GM23338 (cell line): ENCODE measurements around the gene PIK3C2G. TPM values are rescaled to one million over a fixed set of nuclear protein-coding genes. Genes with fewer than 3 reads are reported as not detected.

Experiments
- ATAC-seq: fragments of 200-7000 bp; cut with Tn5 transposase; 3 replicates; pipeline ENCODE4 v1.9.1; 2020
- DNase-seq: peaks from one replicate; pipeline ENCODE4 v3.0.0-alpha.2; 2015; ENCODE audit warnings: low spot score
- H2AFZ ChIP-seq: fragments of 200-600 bp; sonication (generic); 2 replicates; pipeline ENCODE4 v1.8.0; 2016; ENCODE audit warnings: antibody characterized with exemption, mild to moderate bottlenecking, moderate library complexity
- H3F3A ChIP-seq: fragments of 200-600 bp; sonication (generic); replicated peaks from 2 replicates; pipeline ENCODE4 v1.8.0; 2017; ENCODE audit warnings: antibody characterized with exemption, mixed run types, low read depth
- H3K27ac ChIP-seq: fragments of 200-600 bp; sonication (generic); 2 replicates; pipeline ENCODE4 v1.6.1; 2016; ENCODE audit warnings: low read depth
- H3K27me3 ChIP-seq: fragments of 200-600 bp; sonication (generic); 2 replicates; pipeline ENCODE4 v1.8.0; 2016; ENCODE audit warnings: mild to moderate bottlenecking, mixed run types, moderate library complexity; ENCODE audit not compliant: insufficient read depth
- H3K36me3 ChIP-seq: fragments of 200-600 bp; sonication (generic); 2 replicates; pipeline ENCODE4 v1.8.0; 2016; ENCODE audit warnings: mild to moderate bottlenecking; ENCODE audit not compliant: insufficient read depth
- H3K4me1 ChIP-seq: fragments of 200-600 bp; sonication (generic); 2 replicates; pipeline ENCODE4 v1.8.0; 2016; ENCODE audit warnings: mild to moderate bottlenecking, moderate library complexity; ENCODE audit not compliant: insufficient read depth
- H3K4me2 ChIP-seq: fragments of 200-600 bp; sonication (generic); 2 replicates; pipeline ENCODE4 v1.7.1; 2017; ENCODE audit warnings: mixed run types
- H3K4me3 ChIP-seq: fragments of 200-600 bp; sonication (generic); 2 replicates; pipeline ENCODE4 v1.6.1; 2016; ENCODE audit warnings: mixed run types
- H3K79me2 ChIP-seq: fragments of 200-600 bp; sonication (generic); replicated peaks from 2 replicates; pipeline ENCODE4 v1.8.0; 2017; ENCODE audit warnings: mild to moderate bottlenecking; ENCODE audit not compliant: insufficient read depth
- H3K9me2 ChIP-seq: fragments of 200-600 bp; sonication (generic); 2 replicates; pipeline ENCODE4 v1.8.0; 2017; ENCODE audit not compliant: insufficient read depth
- H4K20me1 ChIP-seq: fragments of 200-600 bp; sonication (generic); replicated peaks from 2 replicates; pipeline ENCODE4 v1.8.0; 2017; ENCODE audit warnings: mild to moderate bottlenecking; ENCODE audit not compliant: insufficient read depth
- H3K27ac Mint-ChIP-seq: 2 replicates; pipeline ENCODE4 v1.8.0; 2020; ENCODE audit warnings: inconsistent platforms, mild to moderate bottlenecking, moderate library complexity, mixed read lengths
- H3K27me3 Mint-ChIP-seq: 3 replicates; pipeline ENCODE4 v1.8.0; 2022; ENCODE audit warnings: low read depth, mild to moderate bottlenecking, moderate library complexity, mixed read lengths, inconsistent platforms; ENCODE audit not compliant: insufficient read depth, poor library complexity
- H3K36me3 Mint-ChIP-seq: 3 replicates; pipeline ENCODE4 v1.8.0; 2021; ENCODE audit warnings: low read depth, mild to moderate bottlenecking, inconsistent platforms, moderate library complexity, mixed read lengths
- H3K4me1 Mint-ChIP-seq: 3 replicates; pipeline ENCODE4 v1.8.0; 2020; ENCODE audit warnings: mild to moderate bottlenecking, inconsistent platforms, mixed read lengths
- H3K4me3 Mint-ChIP-seq: 3 replicates; pipeline ENCODE4 v1.8.0; 2021; ENCODE audit warnings: moderate library complexity, mild to moderate bottlenecking, inconsistent platforms, mixed read lengths
- H3K9me3 Mint-ChIP-seq: 3 replicates; pipeline ENCODE4 v1.8.0; 2020; ENCODE audit warnings: moderate library complexity, mild to moderate bottlenecking, inconsistent platforms, mixed read lengths
- CREB1 ChIP-seq: fragments of 250-450 bp; sonication (Bioruptor Pico); IDR thresholded peaks from 2 replicates; pipeline ENCODE4 v1.5.0; 2020; ENCODE audit warnings: low read depth, mild to moderate bottlenecking, moderate library complexity
- EZH2 ChIP-seq: fragments of 200-600 bp; sonication (generic); IDR thresholded peaks from one replicate; pipeline ENCODE4 v1.8.0; 2017; ENCODE audit warnings: antibody characterized with exemption, mild to moderate bottlenecking, low read depth; ENCODE audit not compliant: unreplicated experiment
- EZH2phosphoT487 ChIP-seq: fragments of 200-600 bp; sonication (generic); IDR thresholded peaks from one replicate; pipeline ENCODE4 v1.8.1; 2018; ENCODE audit warnings: antibody characterized with exemption; ENCODE audit not compliant: unreplicated experiment
- JUNB ChIP-seq: IDR thresholded peaks from one replicate; pipeline ENCODE4 v1.6.1; 2016; ENCODE audit warnings: antibody characterized with exemption; ENCODE audit not compliant: unreplicated experiment
- NANOG ChIP-seq: IDR thresholded peaks from 2 replicates; pipeline ENCODE4 v1.6.1; 2016; ENCODE audit warnings: antibody characterized with exemption, borderline replicate concordance
- POLR2AphosphoS5 ChIP-seq: IDR thresholded peaks from 2 replicates; pipeline ENCODE4 v1.6.1; 2016; ENCODE audit warnings: antibody characterized with exemption, low read depth
- STAT1 ChIP-seq: IDR thresholded peaks from one replicate; pipeline ENCODE4 v1.6.1; 2016; ENCODE audit warnings: antibody characterized with exemption; ENCODE audit not compliant: unreplicated experiment
- ZNF114 ChIP-seq: fragments of 250-450 bp; sonication (Bioruptor Pico); IDR thresholded peaks from 2 replicates; pipeline ENCODE4 v1.5.0; 2020; ENCODE audit warnings: mild to moderate bottlenecking, moderate library complexity
- ZNF331 ChIP-seq: fragments of 250-450 bp; sonication (Bioruptor Pico); IDR thresholded peaks from 2 replicates; pipeline ENCODE4 v1.5.0; 2020; ENCODE audit warnings: low read depth, mild to moderate bottlenecking, moderate library complexity
- polyA plus RNA-seq: library from polyadenylated mRNA; unstranded; fragments of >200 nt; fragmentation: Nextera tagmentation; extraction: Ambion mirVana; gene quantifications from 2 replicates; pipeline ENCODE4 v1.2.1, GENCODE V29; 2016
- total RNA-seq: library from RNA; depleted of rRNA; stranded (reverse); fragments of >200 nt; shearing (Covaris generic); gene quantifications from 2 replicates; pipeline ENCODE4 v1.2.3, GENCODE V29; 2014
- TF ChIP-seq, protein P1 (sequence below), 2 experiments: fragments of 200-600 bp in 1 of 2; sonication (generic) in 1 of 2; conservative IDR thresholded peaks; 2 replicates each; pipeline versions ENCODE4 v1.5.1 to v1.6.1; 2016 to 2017; ENCODE audit warnings: antibody characterized with exemption in 2 of 2, low read depth in 2 of 2, mild to moderate bottlenecking in 2 of 2, moderate library complexity in 1 of 2
- TF ChIP-seq, protein P2 (sequence below): fragments of 250-450 bp; sonication (Bioruptor Pico); IDR thresholded peaks from 2 replicates; pipeline ENCODE4 v1.5.0; 2020; ENCODE audit warnings: mild to moderate bottlenecking, moderate library complexity
- TF ChIP-seq, protein P3 (sequence below): IDR thresholded peaks from 2 replicates; pipeline ENCODE4 v1.6.1; 2016; ENCODE audit warnings: antibody characterized with exemption
- TF ChIP-seq, protein P4 (sequence below): IDR thresholded peaks from one replicate; pipeline ENCODE4 v1.6.1; 2018; ENCODE audit warnings: antibody characterized with exemption; ENCODE audit not compliant: unreplicated experiment

PIK3C2G gene
- total and polyA plus RNA-seq, 2 experiments from 2014 or later: not detected

DNA sequence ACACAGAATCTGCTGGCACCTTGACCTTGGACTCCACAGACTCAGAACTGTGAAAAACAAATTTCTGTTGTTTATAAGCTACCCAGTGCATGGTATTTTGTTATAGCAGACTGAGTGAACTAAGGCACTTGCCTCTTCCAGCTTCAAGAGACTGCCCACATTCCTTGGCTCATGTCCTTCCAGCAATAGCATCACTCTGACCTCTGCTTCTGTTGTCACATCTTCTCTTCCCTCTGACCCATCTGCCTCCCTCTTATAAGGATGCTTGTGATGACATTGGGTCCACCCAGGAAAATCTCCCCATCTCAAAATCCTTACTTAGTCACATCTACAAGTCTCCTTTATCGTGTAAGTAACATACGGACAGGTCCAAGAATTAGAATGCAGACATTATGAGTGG is 200.4 kb downstream of the PIK3C2G start:
- peaks cover 2% of the 10 kb centered on the region; the same call in 1 of the 2 replicates for H3K4me1 ChIP-seq
- H2AFZ ChIP-seq: no peak overlapping the region
- H3K36me3 ChIP-seq: no peaks in the 10 kb centered on the region
- no peaks in the 10 kb centered on the region for H3K79me2 ChIP-seq
- H3K4me3 ChIP-seq: no peak overlapping the region
- no peaks in the 10 kb centered on the region for H3K9me2 ChIP-seq
- H3F3A ChIP-seq: no peaks in the 10 kb centered on the region
- no peak overlapping the region for H3K4me3 Mint-ChIP-seq
- no peak overlapping the region for H3K27ac ChIP-seq
- DNase-seq (no peak), ATAC-seq (no peak)
- no peaks in the 10 kb centered on the region for H3K27me3 Mint-ChIP-seq
- H4K20me1 ChIP-seq: no peaks in the 10 kb centered on the region
- TF ChIP-seq, protein P1, sequence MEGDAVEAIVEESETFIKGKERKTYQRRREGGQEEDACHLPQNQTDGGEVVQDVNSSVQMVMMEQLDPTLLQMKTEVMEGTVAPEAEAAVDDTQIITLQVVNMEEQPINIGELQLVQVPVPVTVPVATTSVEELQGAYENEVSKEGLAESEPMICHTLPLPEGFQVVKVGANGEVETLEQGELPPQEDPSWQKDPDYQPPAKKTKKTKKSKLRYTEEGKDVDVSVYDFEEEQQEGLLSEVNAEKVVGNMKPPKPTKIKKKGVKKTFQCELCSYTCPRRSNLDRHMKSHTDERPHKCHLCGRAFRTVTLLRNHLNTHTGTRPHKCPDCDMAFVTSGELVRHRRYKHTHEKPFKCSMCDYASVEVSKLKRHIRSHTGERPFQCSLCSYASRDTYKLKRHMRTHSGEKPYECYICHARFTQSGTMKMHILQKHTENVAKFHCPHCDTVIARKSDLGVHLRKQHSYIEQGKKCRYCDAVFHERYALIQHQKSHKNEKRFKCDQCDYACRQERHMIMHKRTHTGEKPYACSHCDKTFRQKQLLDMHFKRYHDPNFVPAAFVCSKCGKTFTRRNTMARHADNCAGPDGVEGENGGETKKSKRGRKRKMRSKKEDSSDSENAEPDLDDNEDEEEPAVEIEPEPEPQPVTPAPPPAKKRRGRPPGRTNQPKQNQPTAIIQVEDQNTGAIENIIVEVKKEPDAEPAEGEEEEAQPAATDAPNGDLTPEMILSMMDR (conservative IDR thresholded peaks at IDR 0.05; ENCODE audit: low read depth in 2 of 2): no peak
- TF ChIP-seq CREB1 (CRISPR knock-in tag): no peak
- no peak for TF ChIP-seq POLR2AphosphoS5
- no peak for TF ChIP-seq EZH2phosphoT487
- no peak for TF ChIP-seq STAT1
- no peak for TF ChIP-seq ZNF331
- TF ChIP-seq, protein P2, sequence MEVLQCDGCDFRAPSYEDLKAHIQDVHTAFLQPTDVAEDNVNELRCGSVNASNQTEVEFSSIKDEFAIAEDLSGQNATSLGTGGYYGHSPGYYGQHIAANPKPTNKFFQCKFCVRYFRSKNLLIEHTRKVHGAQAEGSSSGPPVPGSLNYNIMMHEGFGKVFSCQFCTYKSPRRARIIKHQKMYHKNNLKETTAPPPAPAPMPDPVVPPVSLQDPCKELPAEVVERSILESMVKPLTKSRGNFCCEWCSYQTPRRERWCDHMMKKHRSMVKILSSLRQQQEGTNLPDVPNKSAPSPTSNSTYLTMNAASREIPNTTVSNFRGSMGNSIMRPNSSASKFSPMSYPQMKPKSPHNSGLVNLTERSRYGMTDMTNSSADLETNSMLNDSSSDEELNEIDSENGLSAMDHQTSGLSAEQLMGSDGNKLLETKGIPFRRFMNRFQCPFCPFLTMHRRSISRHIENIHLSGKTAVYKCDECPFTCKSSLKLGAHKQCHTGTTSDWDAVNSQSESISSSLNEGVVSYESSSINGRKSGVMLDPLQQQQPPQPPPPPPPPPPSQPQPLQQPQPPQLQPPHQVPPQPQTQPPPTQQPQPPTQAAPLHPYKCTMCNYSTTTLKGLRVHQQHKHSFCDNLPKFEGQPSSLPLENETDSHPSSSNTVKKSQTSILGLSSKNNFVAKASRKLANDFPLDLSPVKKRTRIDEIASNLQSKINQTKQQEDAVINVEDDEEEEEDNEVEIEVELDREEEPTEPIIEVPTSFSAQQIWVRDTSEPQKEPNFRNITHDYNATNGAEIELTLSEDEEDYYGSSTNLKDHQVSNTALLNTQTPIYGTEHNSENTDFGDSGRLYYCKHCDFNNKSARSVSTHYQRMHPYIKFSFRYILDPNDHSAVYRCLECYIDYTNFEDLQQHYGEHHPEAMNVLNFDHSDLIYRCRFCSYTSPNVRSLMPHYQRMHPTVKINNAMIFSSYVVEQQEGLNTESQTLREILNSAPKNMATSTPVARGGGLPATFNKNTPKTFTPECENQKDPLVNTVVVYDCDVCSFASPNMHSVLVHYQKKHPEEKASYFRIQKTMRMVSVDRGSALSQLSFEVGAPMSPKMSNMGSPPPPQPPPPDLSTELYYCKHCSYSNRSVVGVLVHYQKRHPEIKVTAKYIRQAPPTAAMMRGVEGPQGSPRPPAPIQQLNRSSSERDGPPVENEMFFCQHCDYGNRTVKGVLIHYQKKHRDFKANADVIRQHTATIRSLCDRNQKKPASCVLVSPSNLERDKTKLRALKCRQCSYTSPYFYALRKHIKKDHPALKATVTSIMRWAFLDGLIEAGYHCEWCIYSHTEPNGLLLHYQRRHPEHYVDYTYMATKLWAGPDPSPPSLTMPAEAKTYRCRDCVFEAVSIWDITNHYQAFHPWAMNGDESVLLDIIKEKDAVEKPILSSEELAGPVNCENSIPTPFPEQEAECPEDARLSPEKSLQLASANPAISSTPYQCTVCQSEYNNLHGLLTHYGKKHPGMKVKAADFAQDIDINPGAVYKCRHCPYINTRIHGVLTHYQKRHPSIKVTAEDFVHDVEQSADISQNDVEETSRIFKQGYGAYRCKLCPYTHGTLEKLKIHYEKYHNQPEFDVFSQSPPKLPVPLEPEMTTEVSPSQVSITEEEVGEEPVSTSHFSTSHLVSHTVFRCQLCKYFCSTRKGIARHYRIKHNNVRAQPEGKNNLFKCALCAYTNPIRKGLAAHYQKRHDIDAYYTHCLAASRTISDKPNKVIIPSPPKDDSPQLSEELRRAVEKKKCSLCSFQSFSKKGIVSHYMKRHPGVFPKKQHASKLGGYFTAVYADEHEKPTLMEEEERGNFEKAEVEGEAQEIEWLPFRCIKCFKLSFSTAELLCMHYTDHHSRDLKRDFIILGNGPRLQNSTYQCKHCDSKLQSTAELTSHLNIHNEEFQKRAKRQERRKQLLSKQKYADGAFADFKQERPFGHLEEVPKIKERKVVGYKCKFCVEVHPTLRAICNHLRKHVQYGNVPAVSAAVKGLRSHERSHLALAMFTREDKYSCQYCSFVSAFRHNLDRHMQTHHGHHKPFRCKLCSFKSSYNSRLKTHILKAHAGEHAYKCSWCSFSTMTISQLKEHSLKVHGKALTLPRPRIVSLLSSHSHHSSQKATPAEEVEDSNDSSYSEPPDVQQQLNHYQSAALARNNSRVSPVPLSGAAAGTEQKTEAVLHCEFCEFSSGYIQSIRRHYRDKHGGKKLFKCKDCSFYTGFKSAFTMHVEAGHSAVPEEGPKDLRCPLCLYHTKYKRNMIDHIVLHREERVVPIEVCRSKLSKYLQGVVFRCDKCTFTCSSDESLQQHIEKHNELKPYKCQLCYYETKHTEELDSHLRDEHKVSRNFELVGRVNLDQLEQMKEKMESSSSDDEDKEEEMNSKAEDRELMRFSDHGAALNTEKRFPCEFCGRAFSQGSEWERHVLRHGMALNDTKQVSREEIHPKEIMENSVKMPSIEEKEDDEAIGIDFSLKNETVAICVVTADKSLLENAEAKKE (CRISPR knock-in tag): no peak
- TF ChIP-seq EZH2: no peak
- TF ChIP-seq ZNF114: no peak
- TF ChIP-seq JUNB: no peak
- TF ChIP-seq, protein P3, sequence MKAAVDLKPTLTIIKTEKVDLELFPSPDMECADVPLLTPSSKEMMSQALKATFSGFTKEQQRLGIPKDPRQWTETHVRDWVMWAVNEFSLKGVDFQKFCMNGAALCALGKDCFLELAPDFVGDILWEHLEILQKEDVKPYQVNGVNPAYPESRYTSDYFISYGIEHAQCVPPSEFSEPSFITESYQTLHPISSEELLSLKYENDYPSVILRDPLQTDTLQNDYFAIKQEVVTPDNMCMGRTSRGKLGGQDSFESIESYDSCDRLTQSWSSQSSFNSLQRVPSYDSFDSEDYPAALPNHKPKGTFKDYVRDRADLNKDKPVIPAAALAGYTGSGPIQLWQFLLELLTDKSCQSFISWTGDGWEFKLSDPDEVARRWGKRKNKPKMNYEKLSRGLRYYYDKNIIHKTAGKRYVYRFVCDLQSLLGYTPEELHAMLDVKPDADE: no peak
- TF ChIP-seq, protein P4, sequence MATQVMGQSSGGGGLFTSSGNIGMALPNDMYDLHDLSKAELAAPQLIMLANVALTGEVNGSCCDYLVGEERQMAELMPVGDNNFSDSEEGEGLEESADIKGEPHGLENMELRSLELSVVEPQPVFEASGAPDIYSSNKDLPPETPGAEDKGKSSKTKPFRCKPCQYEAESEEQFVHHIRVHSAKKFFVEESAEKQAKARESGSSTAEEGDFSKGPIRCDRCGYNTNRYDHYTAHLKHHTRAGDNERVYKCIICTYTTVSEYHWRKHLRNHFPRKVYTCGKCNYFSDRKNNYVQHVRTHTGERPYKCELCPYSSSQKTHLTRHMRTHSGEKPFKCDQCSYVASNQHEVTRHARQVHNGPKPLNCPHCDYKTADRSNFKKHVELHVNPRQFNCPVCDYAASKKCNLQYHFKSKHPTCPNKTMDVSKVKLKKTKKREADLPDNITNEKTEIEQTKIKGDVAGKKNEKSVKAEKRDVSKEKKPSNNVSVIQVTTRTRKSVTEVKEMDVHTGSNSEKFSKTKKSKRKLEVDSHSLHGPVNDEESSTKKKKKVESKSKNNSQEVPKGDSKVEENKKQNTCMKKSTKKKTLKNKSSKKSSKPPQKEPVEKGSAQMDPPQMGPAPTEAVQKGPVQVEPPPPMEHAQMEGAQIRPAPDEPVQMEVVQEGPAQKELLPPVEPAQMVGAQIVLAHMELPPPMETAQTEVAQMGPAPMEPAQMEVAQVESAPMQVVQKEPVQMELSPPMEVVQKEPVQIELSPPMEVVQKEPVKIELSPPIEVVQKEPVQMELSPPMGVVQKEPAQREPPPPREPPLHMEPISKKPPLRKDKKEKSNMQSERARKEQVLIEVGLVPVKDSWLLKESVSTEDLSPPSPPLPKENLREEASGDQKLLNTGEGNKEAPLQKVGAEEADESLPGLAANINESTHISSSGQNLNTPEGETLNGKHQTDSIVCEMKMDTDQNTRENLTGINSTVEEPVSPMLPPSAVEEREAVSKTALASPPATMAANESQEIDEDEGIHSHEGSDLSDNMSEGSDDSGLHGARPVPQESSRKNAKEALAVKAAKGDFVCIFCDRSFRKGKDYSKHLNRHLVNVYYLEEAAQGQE: no peak
- TF ChIP-seq NANOG: no peak
- H3K9me3 Mint-ChIP-seq: no peaks in the 10 kb centered on the region
- no peaks in the 10 kb centered on the region for H3K27me3 ChIP-seq
- peaks cover 3% of the 10 kb centered on the region for H3K4me1 Mint-ChIP-seq
- no peak overlapping the region for H3K27ac Mint-ChIP-seq
- no peak overlapping the region for H3K4me2 ChIP-seq
- H3K36me3 Mint-ChIP-seq: no peaks in the 10 kb centered on the region
